ENCODE results near the gene CALD1. TPM values are rescaled to one million over a fixed set of nuclear protein-coding genes. Genes with fewer than 3 reads are reported as not detected.

The CALD1 gene
- total and polyA plus RNA-seq, 2 experiments from 2014 or later, result 132 to 842 TPM

GRCh38 chr7:134789967-134790685 lies 10.7 kb downstream of the CALD1 start:
- Mint-ChIP-seq H3K27me3 (ENCODE audit: insufficient read depth, low read depth, poor library complexity) (peaks cover 5% of the 10 kb centered on the region), H3K4me1 (peaks cover 20% of the 10 kb centered on the region), H3K36me3 (ENCODE audit: low read depth) (peaks cover 37% of the 10 kb centered on the region), H3K4me3 (no peak overlapping the region), H3K27ac (no peak overlapping the region; the same call in none of the 2 replicates), H3K9me3 (peaks cover under 1% of the 10 kb centered on the region; the same call in 1 of the 3 replicates)
- no peaks in the 10 kb centered on the region for H4K20me1 ChIP-seq (replicated peaks; ENCODE audit: insufficient read depth)
- H3K27ac ChIP-seq (ENCODE audit: low read depth), result peak overlapping the region; percentile 23; the same call in 1 of the 2 replicates
- H3K27me3 ChIP-seq (ENCODE audit: insufficient read depth), result no peaks in the 10 kb centered on the region
- H3K36me3 ChIP-seq (ENCODE audit: insufficient read depth), result no peaks in the 10 kb centered on the region; the same call in 1 of the 2 replicates
- peaks cover 22% of the 10 kb centered on the region; the same call in 1 of the 2 replicates for H3K4me1 ChIP-seq (ENCODE audit: insufficient read depth)
- TF ChIP-seq REST (IDR thresholded peaks at IDR 0.05; ENCODE audit: unreplicated experiment), result no peak
- no peak for TF ChIP-seq POLR2AphosphoS5 (IDR thresholded peaks at IDR 0.05; ENCODE audit: low read depth)
- TF ChIP-seq NANOG (IDR thresholded peaks at IDR 0.05; ENCODE audit: borderline replicate concordance), result no peak
- TF ChIP-seq STAT1 (IDR thresholded peaks at IDR 0.05; ENCODE audit: unreplicated experiment), result no peak
- TF ChIP-seq ZNF462 (CRISPR knock-in tag; IDR thresholded peaks at IDR 0.05), result no peak
- TF ChIP-seq CTCF (conservative IDR thresholded peaks at IDR 0.05; ENCODE audit: low read depth in 2 of 2), result no peak
- no peak for TF ChIP-seq EZH2phosphoT487 (IDR thresholded peaks at IDR 0.05; ENCODE audit: unreplicated experiment)
- no peak for TF ChIP-seq ETS1 (IDR thresholded peaks at IDR 0.05)
- no peak for TF ChIP-seq EZH2 (IDR thresholded peaks at IDR 0.05; ENCODE audit: low read depth, unreplicated experiment)
- no peak for TF ChIP-seq ZNF331 (CRISPR knock-in tag; IDR thresholded peaks at IDR 0.05; ENCODE audit: low read depth)
- no peak for TF ChIP-seq JUNB (IDR thresholded peaks at IDR 0.05; ENCODE audit: unreplicated experiment)
- no peak for TF ChIP-seq ZNF114 (CRISPR knock-in tag; IDR thresholded peaks at IDR 0.05)
- no peak for TF ChIP-seq CREB1 (CRISPR knock-in tag; IDR thresholded peaks at IDR 0.05; ENCODE audit: low read depth)
- H3K4me3 ChIP-seq, result no peak overlapping the region
- ATAC-seq (peak; percentile 20), DNase-seq (ENCODE audit: low spot score) (no peak)
- no peaks in the 10 kb centered on the region for H3F3A ChIP-seq (replicated peaks; ENCODE audit: low read depth)
- peaks cover 100% of the 10 kb centered on the region for H3K79me2 ChIP-seq (replicated peaks; ENCODE audit: insufficient read depth)
- H3K9me2 ChIP-seq (ENCODE audit: insufficient read depth), result 0 out of 2 replicates have a peak, but pooled peaks cover 4% of the 10 kb centered on the region
- H2AFZ ChIP-seq, result no peak overlapping the region
- H3K4me2 ChIP-seq, result peak overlapping the region; percentile 15; the same call in 1 of the 2 replicates

All from GM23338 (cell line).